ENCODE measurements around the gene KANSL1. TPM values are rescaled to one million over a fixed set of nuclear protein-coding genes. Genes with fewer than 3 reads are reported as not detected.
A peak's percentile ranks its signal among the peaks of the same experiment; 100 is the strongest.
"Not testable (repeated sequence)": the region's sequence is repeated elsewhere in the genome, so short reads cannot be mapped to it uniquely, and the experiment has no call there.

KANSL1 gene
- polyA plus RNA-seq, 2 donors, result 14.6 to 25.4 TPM

GRCh38 chr17:46020023-46020761, 173.0 kb downstream of the KANSL1 start:
- WGBS, 2 donors, result 63 to 74% methylated on average over 14 of the region's 14 CpGs
- Histone ChIP-seq H3K4me3 (ENCODE audit: low read depth in 1 of 2, low read length in 2 of 2) (no peak overlapping the region), H3K4me1 (ENCODE audit: control insufficient read depth in 2 of 2, insufficient read depth in 2 of 2, low read length in 1 of 2) (peaks cover 0 to 3% of the 10 kb centered on the region in 2 donors), H3K27me3 (ENCODE audit: control insufficient read depth in 1 of 2, insufficient read depth in 2 of 2, low read length in 2 of 2) (no peaks in the 10 kb centered on the region), H3K9me3 (ENCODE audit: control insufficient read depth in 2 of 2, insufficient read depth in 1 of 2, low read depth in 1 of 2, low read length in 1 of 2) (no peaks in the 10 kb centered on the region), H3K36me3 (ENCODE audit: control insufficient read depth in 2 of 2, insufficient read depth in 2 of 2, low read length in 1 of 2) (peaks cover 0 to 9% of the 10 kb centered on the region in 2 donors), H3K27ac (ENCODE audit: low read depth in 2 of 2, low read length in 1 of 2) (peak overlapping the region in 1 of 2 donors; percentile 26)

- WGBS, 2 donors, result 94 to 96% methylated on average over 8 of the region's 8 CpGs
- H3K27me3 ChIP-seq (ENCODE audit: control insufficient read depth in 1 of 2, insufficient read depth in 2 of 2, low read length in 2 of 2); H3K9me3 ChIP-seq (ENCODE audit: control insufficient read depth in 2 of 2, insufficient read depth in 1 of 2, low read depth in 1 of 2, low read length in 1 of 2); H3K36me3 ChIP-seq (ENCODE audit: control insufficient read depth in 2 of 2, insufficient read depth in 2 of 2, low read length in 1 of 2); H3K4me1 ChIP-seq (ENCODE audit: control insufficient read depth in 2 of 2, insufficient read depth in 2 of 2, low read length in 1 of 2); H3K27ac ChIP-seq (ENCODE audit: low read depth in 2 of 2, low read length in 1 of 2); H3K4me3 ChIP-seq (ENCODE audit: low read depth in 1 of 2, low read length in 2 of 2): not testable (repeated sequence)
These were observed 173.8 kb downstream of the KANSL1 start for GRCh38 chr17:46019408-46019925.

GRCh38 chr17:46013502-46014165, 179.6 kb downstream of the KANSL1 start:
- Histone ChIP-seq H3K9me3 (ENCODE audit: control insufficient read depth in 2 of 2, insufficient read depth in 1 of 2, low read depth in 1 of 2, low read length in 1 of 2) (no peaks in the 10 kb centered on the region), H3K4me1 (ENCODE audit: control insufficient read depth in 2 of 2, insufficient read depth in 2 of 2, low read length in 1 of 2) (no peaks in the 10 kb centered on the region), H3K4me3 (ENCODE audit: low read depth in 1 of 2, low read length in 2 of 2) (no peak overlapping the region), H3K27me3 (ENCODE audit: control insufficient read depth in 1 of 2, insufficient read depth in 2 of 2, low read length in 2 of 2) (no peaks in the 10 kb centered on the region), H3K27ac (ENCODE audit: low read depth in 2 of 2, low read length in 1 of 2) (no peak overlapping the region), H3K36me3 (ENCODE audit: control insufficient read depth in 2 of 2, insufficient read depth in 2 of 2, low read length in 1 of 2) (no peaks in the 10 kb centered on the region)
- 73 to 75% methylated on average over 9 of the region's 9 CpGs for WGBS, 2 donors

- Histone ChIP-seq H3K36me3 (ENCODE audit: control insufficient read depth in 2 of 2, insufficient read depth in 2 of 2, low read length in 1 of 2) (no peaks in the 10 kb centered on the region), H3K4me3 (ENCODE audit: low read depth in 1 of 2, low read length in 2 of 2) (no peak overlapping the region), H3K9me3 (ENCODE audit: control insufficient read depth in 2 of 2, insufficient read depth in 1 of 2, low read depth in 1 of 2, low read length in 1 of 2) (no peaks in the 10 kb centered on the region), H3K27ac (ENCODE audit: low read depth in 2 of 2, low read length in 1 of 2) (no peak overlapping the region), H3K27me3 (ENCODE audit: control insufficient read depth in 1 of 2, insufficient read depth in 2 of 2, low read length in 2 of 2) (no peaks in the 10 kb centered on the region), H3K4me1 (ENCODE audit: control insufficient read depth in 2 of 2, insufficient read depth in 2 of 2, low read length in 1 of 2) (no peaks in the 10 kb centered on the region)
- WGBS, 2 donors, result 86 to 93% methylated on average over 7 of the region's 7 CpGs
These were observed 180.1 kb downstream of the KANSL1 start for GRCh38 chr17:46013127-46013501.

GRCh38 chr17:46012506-46013079, 180.6 kb downstream of the KANSL1 start:
- H3K4me3 ChIP-seq (ENCODE audit: low read depth in 1 of 2, low read length in 2 of 2), result no peak overlapping the region
- H3K9me3 ChIP-seq (ENCODE audit: control insufficient read depth in 2 of 2, insufficient read depth in 1 of 2, low read depth in 1 of 2, low read length in 1 of 2), result no peaks in the 10 kb centered on the region
- 85 to 95% methylated on average over 10 to 11 of the region's 11 CpGs for WGBS, 2 donors
- no peaks in the 10 kb centered on the region for H3K4me1 ChIP-seq (ENCODE audit: control insufficient read depth in 2 of 2, insufficient read depth in 2 of 2, low read length in 1 of 2)
- no peak overlapping the region for H3K27ac ChIP-seq (ENCODE audit: low read depth in 2 of 2, low read length in 1 of 2)
- H3K27me3 ChIP-seq (ENCODE audit: control insufficient read depth in 1 of 2, insufficient read depth in 2 of 2, low read length in 2 of 2), result no peaks in the 10 kb centered on the region
- H3K36me3 ChIP-seq (ENCODE audit: control insufficient read depth in 2 of 2, insufficient read depth in 2 of 2, low read length in 1 of 2), result no peaks in the 10 kb centered on the region

GRCh38 chr17:46011711-46012505, 181.3 kb downstream of the KANSL1 start:
- Histone ChIP-seq H3K9me3 (ENCODE audit: control insufficient read depth in 2 of 2, insufficient read depth in 1 of 2, low read depth in 1 of 2, low read length in 1 of 2) (no peaks in the 10 kb centered on the region), H3K27me3 (ENCODE audit: control insufficient read depth in 1 of 2, insufficient read depth in 2 of 2, low read length in 2 of 2) (no peaks in the 10 kb centered on the region), H3K4me1 (ENCODE audit: control insufficient read depth in 2 of 2, insufficient read depth in 2 of 2, low read length in 1 of 2) (no peaks in the 10 kb centered on the region), H3K4me3 (ENCODE audit: low read depth in 1 of 2, low read length in 2 of 2) (no peak overlapping the region), H3K27ac (ENCODE audit: low read depth in 2 of 2, low read length in 1 of 2) (no peak overlapping the region), H3K36me3 (ENCODE audit: control insufficient read depth in 2 of 2, insufficient read depth in 2 of 2, low read length in 1 of 2) (no peaks in the 10 kb centered on the region)
- 86 to 87% methylated on average over 28 of the region's 28 CpGs for WGBS, 2 donors

- Histone ChIP-seq H3K36me3 (ENCODE audit: control insufficient read depth in 2 of 2, insufficient read depth in 2 of 2, low read length in 1 of 2) (no peaks in the 10 kb centered on the region), H3K27me3 (ENCODE audit: control insufficient read depth in 1 of 2, insufficient read depth in 2 of 2, low read length in 2 of 2) (no peaks in the 10 kb centered on the region), H3K4me1 (ENCODE audit: control insufficient read depth in 2 of 2, insufficient read depth in 2 of 2, low read length in 1 of 2) (no peaks in the 10 kb centered on the region), H3K4me3 (ENCODE audit: low read depth in 1 of 2, low read length in 2 of 2) (no peak overlapping the region), H3K27ac (ENCODE audit: low read depth in 2 of 2, low read length in 1 of 2) (no peak overlapping the region), H3K9me3 (ENCODE audit: control insufficient read depth in 2 of 2, insufficient read depth in 1 of 2, low read depth in 1 of 2, low read length in 1 of 2) (no peaks in the 10 kb centered on the region)
- 78 to 80% methylated on average over 16 of the region's 16 CpGs for WGBS, 2 donors
These were observed 182.5 kb downstream of the KANSL1 start for GRCh38 chr17:46010597-46011186.

GRCh38 chr17:46009681-46010596, 183.3 kb downstream of the KANSL1 start:
- Histone ChIP-seq H3K36me3 (ENCODE audit: control insufficient read depth in 2 of 2, insufficient read depth in 2 of 2, low read length in 1 of 2) (no peaks in the 10 kb centered on the region), H3K4me1 (ENCODE audit: control insufficient read depth in 2 of 2, insufficient read depth in 2 of 2, low read length in 1 of 2) (no peaks in the 10 kb centered on the region), H3K4me3 (ENCODE audit: low read depth in 1 of 2, low read length in 2 of 2) (no peak overlapping the region), H3K27me3 (ENCODE audit: control insufficient read depth in 1 of 2, insufficient read depth in 2 of 2, low read length in 2 of 2) (no peaks in the 10 kb centered on the region), H3K9me3 (ENCODE audit: control insufficient read depth in 2 of 2, insufficient read depth in 1 of 2, low read depth in 1 of 2, low read length in 1 of 2) (no peaks in the 10 kb centered on the region), H3K27ac (ENCODE audit: low read depth in 2 of 2, low read length in 1 of 2) (no peak overlapping the region)
- WGBS, 2 donors, result 72 to 82% methylated on average over 33 of the region's 33 CpGs
